Tibial nerve (tissue), 3 donors: Measurements from ENCODE around the gene PRPF40A.

Experiments used
- POLR2A ChIP-seq, 2 donors: fragments of 450-650 bp; IDR thresholded peaks; one replicate each; pipeline ENCODE4 v1.6.1; 2017; ENCODE audit warnings: antibody characterized with exemption in 2 of 2, mild to moderate bottlenecking in 2 of 2, moderate library complexity in 2 of 2
- TF ChIP-seq, protein P1 (sequence below), 5 experiments: fragments of 200-600 bp in 3 of 5; fragments of 450-650 bp in 2 of 5; sonication (generic) in 3 of 5; IDR thresholded peaks; one replicate each; pipeline ENCODE4 v1.5.1; 2016 to 2019; ENCODE audit warnings: antibody characterized with exemption in 5 of 5, mild to moderate bottlenecking in 3 of 5, moderate library complexity in 2 of 5

GRCh38 chr2:152701198-152701597 lies 16.1 kb downstream of the PRPF40A start:
- TF ChIP-seq, protein P1, sequence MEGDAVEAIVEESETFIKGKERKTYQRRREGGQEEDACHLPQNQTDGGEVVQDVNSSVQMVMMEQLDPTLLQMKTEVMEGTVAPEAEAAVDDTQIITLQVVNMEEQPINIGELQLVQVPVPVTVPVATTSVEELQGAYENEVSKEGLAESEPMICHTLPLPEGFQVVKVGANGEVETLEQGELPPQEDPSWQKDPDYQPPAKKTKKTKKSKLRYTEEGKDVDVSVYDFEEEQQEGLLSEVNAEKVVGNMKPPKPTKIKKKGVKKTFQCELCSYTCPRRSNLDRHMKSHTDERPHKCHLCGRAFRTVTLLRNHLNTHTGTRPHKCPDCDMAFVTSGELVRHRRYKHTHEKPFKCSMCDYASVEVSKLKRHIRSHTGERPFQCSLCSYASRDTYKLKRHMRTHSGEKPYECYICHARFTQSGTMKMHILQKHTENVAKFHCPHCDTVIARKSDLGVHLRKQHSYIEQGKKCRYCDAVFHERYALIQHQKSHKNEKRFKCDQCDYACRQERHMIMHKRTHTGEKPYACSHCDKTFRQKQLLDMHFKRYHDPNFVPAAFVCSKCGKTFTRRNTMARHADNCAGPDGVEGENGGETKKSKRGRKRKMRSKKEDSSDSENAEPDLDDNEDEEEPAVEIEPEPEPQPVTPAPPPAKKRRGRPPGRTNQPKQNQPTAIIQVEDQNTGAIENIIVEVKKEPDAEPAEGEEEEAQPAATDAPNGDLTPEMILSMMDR (IDR thresholded peaks at IDR 0.05): no peak
- TF ChIP-seq POLR2A (IDR thresholded peaks at IDR 0.05): no peak
